Thyroid gland (tissue), 4 donors: ENCODE results near the gene MTMR2. TPM values are rescaled to one million over a fixed set of nuclear protein-coding genes. Genes with fewer than 3 reads are reported as not detected.

Experiments
- DNase-seq, 2 donors: peaks; one replicate each; pipeline ENCODE4 v3.0.0-alpha.2; 2019
- H3K27ac ChIP-seq, 3 donors: fragments of 200-600 bp; sonication (generic); 1 replicate in 2 of 3; 2 replicates in 1 of 3; pipeline ENCODE4 v1.5.1; 2016 to 2019; ENCODE audit warnings: mild to moderate bottlenecking in 1 of 3, moderate library complexity in 1 of 3
- H3K27me3 ChIP-seq: fragments of 200-600 bp; sonication (generic); one replicate; pipeline ENCODE4 v1.5.1; 2019
- H3K36me3 ChIP-seq, 2 donors: fragments of 200-600 bp; sonication (generic); one replicate each; pipeline ENCODE4 v1.5.1; 2016 to 2019
- H3K4me1 ChIP-seq, 2 donors: fragments of 200-600 bp; sonication (generic); one replicate each; pipeline ENCODE4 v1.5.1; 2017 to 2019
- H3K4me3 ChIP-seq, 3 donors: fragments of 200-600 bp; sonication (generic); replicated peaks in 1 of 3; 1 replicate in 2 of 3; 2 replicates in 1 of 3; pipeline ENCODE4 v1.5.1; 2016; ENCODE audit warnings: mild to moderate bottlenecking in 1 of 3
- H3K9me3 ChIP-seq: fragments of 200-600 bp; sonication (generic); one replicate; pipeline ENCODE4 v1.5.1; 2017
- POLR2A ChIP-seq, 2 donors: fragments of 450-650 bp; IDR thresholded peaks; one replicate each; pipeline ENCODE4 v1.6.1; 2017; ENCODE audit warnings: antibody characterized with exemption in 2 of 2, mild to moderate bottlenecking in 2 of 2, moderate library complexity in 1 of 2
- WGBS, 2 donors: methylation state at CpG; one replicate each; pipeline ENCODE4 v1.1.5; 2017; 5-methylcytosine and 5-hydroxymethylcytosine counted together
- intact Hi-C: fragments of 100-400 bp; cut with DNase I; formaldehyde crosslinking; loops from one replicate; pipeline ENCODE4 v1.15.1; 2023
- total RNA-seq, 4 donors: library from RNA; depleted of rRNA; stranded (reverse); fragments of >200 nt; gene quantifications; one replicate each; pipeline ENCODE4 v1.2.3, GENCODE V29; 2016
- TF ChIP-seq, protein P1 (sequence below), 6 experiments: fragments of 200-600 bp in 3 of 6; fragments of 450-650 bp in 3 of 6; sonication (generic) in 3 of 6; IDR thresholded peaks; one replicate each; pipeline ENCODE4 v1.5.1; 2016 to 2019; ENCODE audit warnings: antibody characterized with exemption in 6 of 6, mild to moderate bottlenecking in 2 of 6, inconsistent platforms in 1 of 6, moderate library complexity in 1 of 6

MTMR2 gene
- total RNA-seq, 4 donors from 2014 or later, result 24.1 to 27.5 (median 27.0) TPM

DNA sequence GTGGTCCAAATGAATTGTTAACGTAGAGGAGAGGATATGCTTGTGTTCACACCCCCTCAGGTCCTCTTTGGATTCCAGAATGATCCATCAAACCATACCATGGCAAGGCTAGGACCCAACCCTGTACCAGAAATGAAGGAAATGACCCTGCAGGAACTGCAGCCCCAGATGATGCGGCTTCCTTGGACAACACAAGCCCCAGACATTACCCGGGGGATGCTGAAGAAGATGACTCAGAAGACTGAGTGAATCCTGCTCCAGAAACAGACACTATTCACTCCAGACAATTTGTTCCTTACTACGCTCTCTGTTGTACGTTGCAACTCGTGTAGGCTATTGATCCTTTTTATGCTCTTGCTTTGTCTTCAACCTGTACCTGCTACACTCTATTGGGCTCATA is 15.2 kb upstream of the MTMR2 start:
- TF ChIP-seq POLR2A (IDR thresholded peaks at IDR 0.05), result no peak
- TF ChIP-seq, protein P1, sequence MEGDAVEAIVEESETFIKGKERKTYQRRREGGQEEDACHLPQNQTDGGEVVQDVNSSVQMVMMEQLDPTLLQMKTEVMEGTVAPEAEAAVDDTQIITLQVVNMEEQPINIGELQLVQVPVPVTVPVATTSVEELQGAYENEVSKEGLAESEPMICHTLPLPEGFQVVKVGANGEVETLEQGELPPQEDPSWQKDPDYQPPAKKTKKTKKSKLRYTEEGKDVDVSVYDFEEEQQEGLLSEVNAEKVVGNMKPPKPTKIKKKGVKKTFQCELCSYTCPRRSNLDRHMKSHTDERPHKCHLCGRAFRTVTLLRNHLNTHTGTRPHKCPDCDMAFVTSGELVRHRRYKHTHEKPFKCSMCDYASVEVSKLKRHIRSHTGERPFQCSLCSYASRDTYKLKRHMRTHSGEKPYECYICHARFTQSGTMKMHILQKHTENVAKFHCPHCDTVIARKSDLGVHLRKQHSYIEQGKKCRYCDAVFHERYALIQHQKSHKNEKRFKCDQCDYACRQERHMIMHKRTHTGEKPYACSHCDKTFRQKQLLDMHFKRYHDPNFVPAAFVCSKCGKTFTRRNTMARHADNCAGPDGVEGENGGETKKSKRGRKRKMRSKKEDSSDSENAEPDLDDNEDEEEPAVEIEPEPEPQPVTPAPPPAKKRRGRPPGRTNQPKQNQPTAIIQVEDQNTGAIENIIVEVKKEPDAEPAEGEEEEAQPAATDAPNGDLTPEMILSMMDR (IDR thresholded peaks at IDR 0.05), result no peak
- 89 to 92% methylated on average over 6 of the region's 6 CpGs for WGBS, 2 donors
- intact Hi-C loops, result no loop called here

GRCh38 chr11:95937358-95937757 is 13.5 kb upstream of the MTMR2 start:
- H3K9me3 ChIP-seq, result no peaks in the 10 kb centered on the region
- H3K36me3 ChIP-seq, result no peaks in the 10 kb centered on the region
- intact Hi-C loops, result no loop called here
- H3K4me1 ChIP-seq, result no peaks in the 10 kb centered on the region
- H3K27me3 ChIP-seq, result no peaks in the 10 kb centered on the region
- no peak overlapping the region for H3K27ac ChIP-seq
- no peak overlapping the region for H3K4me3 ChIP-seq
- TF ChIP-seq, protein P1 (IDR thresholded peaks at IDR 0.05), result no peak
- TF ChIP-seq POLR2A (IDR thresholded peaks at IDR 0.05), result no peak
- DNase-seq, result no peak

More for the DNA sequence above, 15.2 kb upstream of the MTMR2 start:
- Histone ChIP-seq H3K4me3 (no peak overlapping the region), H3K9me3 (no peaks in the 10 kb centered on the region), H3K27ac (no peak overlapping the region), H3K36me3 (no peaks in the 10 kb centered on the region), H3K4me1 (no peaks in the 10 kb centered on the region), H3K27me3 (no peaks in the 10 kb centered on the region)
- no peak for DNase-seq

- no peak for DNase-seq
- Histone ChIP-seq H3K27ac (no peak overlapping the region), H3K27me3 (no peaks in the 10 kb centered on the region), H3K36me3 (no peaks in the 10 kb centered on the region), H3K9me3 (no peaks in the 10 kb centered on the region), H3K4me3 (no peak overlapping the region), H3K4me1 (no peaks in the 10 kb centered on the region)
- intact Hi-C loops, result no loop called here
- TF ChIP-seq, protein P1 (IDR thresholded peaks at IDR 0.05), result no peak
- no peak for TF ChIP-seq POLR2A (IDR thresholded peaks at IDR 0.05)
- WGBS, 2 donors, result 88 to 94% methylated on average over 5 of the region's 5 CpGs
These were observed 9.7 kb upstream of the MTMR2 start for GRCh38 chr11:95933594-95933993.

DNA sequence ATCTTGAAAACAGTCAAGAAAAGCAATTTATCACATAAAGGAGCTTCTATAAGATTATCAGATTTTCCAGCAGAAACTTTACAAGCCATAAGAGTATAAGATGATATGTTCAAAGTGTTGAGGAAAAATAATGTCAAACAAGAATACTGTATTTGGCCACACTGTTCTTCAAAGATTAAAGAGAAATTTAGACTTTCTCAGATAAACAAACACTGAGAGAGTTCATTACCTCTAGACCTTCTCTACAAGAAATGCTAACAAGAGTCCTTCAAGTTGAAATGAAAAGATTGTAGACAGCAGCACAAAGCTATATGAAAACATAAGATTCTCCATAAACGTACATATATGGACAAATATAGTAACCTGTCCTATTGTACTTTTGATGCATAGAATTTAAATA is 8.0 kb upstream of the MTMR2 start:
- Histone ChIP-seq H3K36me3 (no peaks in the 10 kb centered on the region), H3K4me3 (no peak overlapping the region), H3K9me3 (no peaks in the 10 kb centered on the region), H3K27me3 (no peaks in the 10 kb centered on the region), H3K27ac (no peak overlapping the region), H3K4me1 (no peaks in the 10 kb centered on the region)
- intact Hi-C loops, result no loop called here
- DNase-seq, result no peak
- TF ChIP-seq POLR2A (IDR thresholded peaks at IDR 0.05), result no peak
- TF ChIP-seq, protein P1 (IDR thresholded peaks at IDR 0.05), result no peak
- 81 to 83% methylated on average over 1 of the region's 1 CpG for WGBS, 2 donors

DNA sequence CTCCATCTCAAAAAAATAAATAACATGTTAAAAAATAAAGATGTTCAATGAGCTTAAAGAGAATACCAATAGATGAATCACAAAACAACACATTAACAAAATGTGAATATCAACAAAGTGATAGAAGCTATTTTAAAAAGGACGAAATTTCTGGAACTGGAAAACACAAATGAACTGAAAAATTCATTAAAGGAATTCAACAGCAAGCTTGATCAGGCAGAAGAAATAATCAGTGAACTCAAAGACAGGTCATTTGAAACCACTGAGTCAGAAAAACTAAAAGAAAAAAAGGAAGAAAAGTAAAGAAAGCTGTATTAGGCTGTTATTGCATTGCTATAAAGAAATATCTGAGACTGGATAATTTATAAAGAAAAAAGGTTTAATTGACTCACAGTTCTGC is 7.0 kb upstream of the MTMR2 start:
- WGBS, 2 donors, result 74 to 83% methylated on average over 1 of the region's 1 CpG
- TF ChIP-seq POLR2A (IDR thresholded peaks at IDR 0.05), result no peak
- TF ChIP-seq, protein P1 (IDR thresholded peaks at IDR 0.05), result no peak

More for the DNA sequence above, 7.0 kb upstream of the MTMR2 start:
- no peak overlapping the region for H3K4me3 ChIP-seq
- intact Hi-C loops, result no loop called here
- no peaks in the 10 kb centered on the region for H3K36me3 ChIP-seq
- DNase-seq, result no peak
- H3K27ac ChIP-seq, result no peak overlapping the region
- H3K27me3 ChIP-seq, result no peaks in the 10 kb centered on the region
- no peaks in the 10 kb centered on the region for H3K9me3 ChIP-seq
- H3K4me1 ChIP-seq, result no peaks in the 10 kb centered on the region
